ENCODE measurements around the gene SRPK2.
A peak's percentile ranks its signal among the peaks of the same experiment; 100 is the strongest.

SRPK2 gene

GRCh38 chr7:105156731-105157130, 232.0 kb downstream of the SRPK2 start:
- no peaks in the 10 kb centered on the region for H3K9me3 ChIP-seq
- H3K4me3 ChIP-seq (ENCODE audit: low read depth, low read length) = no peak overlapping the region
- no peaks in the 10 kb centered on the region; the same call in 1 of the 2 replicates for H3K36me3 ChIP-seq
- no peaks in the 10 kb centered on the region for H3K27me3 ChIP-seq
- no peaks in the 10 kb centered on the region for H3K4me1 ChIP-seq
- no peak for TF ChIP-seq CTCF (IDR thresholded peaks at IDR 0.05; ENCODE audit: low read depth, low read length)
- no peak for DNase-seq

DNA sequence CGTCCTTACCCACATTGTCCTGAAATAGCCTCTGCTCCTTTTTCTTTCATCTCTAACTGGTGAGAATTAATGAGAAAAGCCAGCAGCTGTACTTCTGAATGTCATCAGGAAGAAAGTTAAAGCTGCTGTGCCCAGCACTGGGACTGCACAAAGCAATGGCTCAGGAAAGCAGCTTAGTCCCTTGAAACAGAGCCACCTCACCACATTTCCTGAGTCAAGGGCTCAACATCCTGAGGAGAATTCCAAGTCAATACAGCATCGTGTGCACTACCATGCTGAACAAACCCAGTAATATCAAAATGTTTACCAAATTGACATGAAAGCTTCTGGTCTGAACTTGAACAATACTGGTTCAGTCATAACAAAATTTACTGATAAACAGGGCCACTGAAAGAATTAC, 234.6 kb downstream of the SRPK2 start:
- no peaks in the 10 kb centered on the region; the same call in 1 of the 2 replicates for H3K36me3 ChIP-seq
- TF ChIP-seq CTCF (IDR thresholded peaks at IDR 0.05; ENCODE audit: low read depth, low read length) = no peak
- H3K9me3 ChIP-seq = no peaks in the 10 kb centered on the region
- no peaks in the 10 kb centered on the region for H3K27me3 ChIP-seq
- H3K4me1 ChIP-seq = no peaks in the 10 kb centered on the region
- no peak overlapping the region for H3K4me3 ChIP-seq (ENCODE audit: low read depth, low read length)
- DNase-seq = no peak

GRCh38 chr7:105153531-105153930, 235.2 kb downstream of the SRPK2 start:
- no peak overlapping the region for H3K4me3 ChIP-seq (ENCODE audit: low read depth, low read length)
- H3K9me3 ChIP-seq = no peaks in the 10 kb centered on the region
- no peak for TF ChIP-seq CTCF (IDR thresholded peaks at IDR 0.05; ENCODE audit: low read depth, low read length)
- no peaks in the 10 kb centered on the region; the same call in 1 of the 2 replicates for H3K36me3 ChIP-seq
- H3K4me1 ChIP-seq = no peaks in the 10 kb centered on the region
- DNase-seq = no peak
- H3K27me3 ChIP-seq = no peaks in the 10 kb centered on the region

- no peak for TF ChIP-seq CTCF (IDR thresholded peaks at IDR 0.05; ENCODE audit: low read depth, low read length)
- Histone ChIP-seq H3K36me3 (no peaks in the 10 kb centered on the region), H3K4me1 (no peaks in the 10 kb centered on the region), H3K4me3 (ENCODE audit: low read depth, low read length) (no peak overlapping the region), H3K9me3 (no peaks in the 10 kb centered on the region), H3K27me3 (no peaks in the 10 kb centered on the region)
- DNase-seq = no peak
Observed at GRCh38 chr7:105151152-105151551, 237.6 kb downstream of the SRPK2 start.

- Histone ChIP-seq H3K36me3 (no peaks in the 10 kb centered on the region), H3K4me1 (no peaks in the 10 kb centered on the region), H3K27me3 (no peaks in the 10 kb centered on the region), H3K4me3 (ENCODE audit: low read depth, low read length) (no peak overlapping the region), H3K9me3 (no peaks in the 10 kb centered on the region)
- no peak for DNase-seq
- TF ChIP-seq CTCF (IDR thresholded peaks at IDR 0.05; ENCODE audit: low read depth, low read length) = no peak
Observed at GRCh38 chr7:105149827-105150226, 238.9 kb downstream of the SRPK2 start.

GRCh38 chr7:105141068-105141467, 247.7 kb downstream of the SRPK2 start:
- no peaks in the 10 kb centered on the region; the same call in 1 of the 2 replicates for H3K9me3 ChIP-seq
- H3K36me3 ChIP-seq = peaks cover 7% of the 10 kb centered on the region
- peak; percentile 66 for TF ChIP-seq CTCF (IDR thresholded peaks at IDR 0.05; ENCODE audit: low read depth, low read length)

More at GRCh38 chr7:105141068-105141467, 247.7 kb downstream of the SRPK2 start:
- H3K27me3 ChIP-seq = no peaks in the 10 kb centered on the region
- no peak overlapping the region for H3K4me3 ChIP-seq (ENCODE audit: low read depth, low read length)
- peak; percentile 25 for DNase-seq
- H3K4me1 ChIP-seq = no peaks in the 10 kb centered on the region
